HEK293 (cell line): ENCODE measurements around the gene C12orf56.

Experiments
- GLIS2 ChIP-seq: fragments of 450-650 bp; formaldehyde crosslinking; IDR thresholded peaks from 2 replicates; pipeline ENCODE4 v1.5.1; 2016; ENCODE audit warnings: missing biosample characterization, missing genetic modification characterization
- INSM2 ChIP-seq: fragments of 450-650 bp; formaldehyde crosslinking; IDR thresholded peaks from 2 replicates; pipeline ENCODE4 v1.5.1; 2016; ENCODE audit warnings: missing biosample characterization, missing genetic modification characterization
- KLF1 ChIP-seq: fragments of 450-650 bp; formaldehyde crosslinking; IDR thresholded peaks from 2 replicates; pipeline ENCODE4 v1.5.1; 2016; ENCODE audit warnings: missing biosample characterization, missing genetic modification characterization
- KLF17 ChIP-seq: fragments of 450-650 bp; formaldehyde crosslinking; IDR thresholded peaks from 2 replicates; pipeline ENCODE4 v1.5.1; 2016; ENCODE audit warnings: missing biosample characterization, missing genetic modification characterization
- PATZ1 ChIP-seq: fragments of 450-650 bp; formaldehyde crosslinking; IDR thresholded peaks from 2 replicates; pipeline ENCODE4 v1.5.1; 2016; ENCODE audit warnings: missing biosample characterization, missing genetic modification characterization
- PRDM2 ChIP-seq: fragments of 450-650 bp; formaldehyde crosslinking; IDR thresholded peaks from 2 replicates; pipeline ENCODE4 v1.5.1; 2016; ENCODE audit warnings: missing biosample characterization, missing genetic modification characterization, borderline replicate concordance
- SP3 ChIP-seq: fragments of 450-650 bp; formaldehyde crosslinking; IDR thresholded peaks from 2 replicates; pipeline ENCODE4 v1.5.1; 2016; ENCODE audit warnings: missing biosample characterization, missing genetic modification characterization
- ZBTB1 ChIP-seq: fragments of 450-650 bp; formaldehyde crosslinking; IDR thresholded peaks from 2 replicates; pipeline ENCODE4 v1.5.1; 2016; ENCODE audit warnings: missing biosample characterization, missing genetic modification characterization
- ZBTB10 ChIP-seq: fragments of 450-650 bp; formaldehyde crosslinking; IDR thresholded peaks from 2 replicates; pipeline ENCODE4 v1.5.1; 2016; ENCODE audit warnings: missing biosample characterization, missing genetic modification characterization
- ZBTB20 ChIP-seq: fragments of 450-650 bp; formaldehyde crosslinking; IDR thresholded peaks from 2 replicates; pipeline ENCODE4 v1.5.1; 2016; ENCODE audit warnings: missing biosample characterization, missing genetic modification characterization
- ZBTB48 ChIP-seq: fragments of 450-650 bp; formaldehyde crosslinking; IDR thresholded peaks from 2 replicates; pipeline ENCODE4 v1.5.1; 2016; ENCODE audit warnings: missing biosample characterization, missing genetic modification characterization
- ZFP41 ChIP-seq: fragments of 450-650 bp; formaldehyde crosslinking; IDR thresholded peaks from 2 replicates; pipeline ENCODE4 v1.5.1; 2016; ENCODE audit warnings: missing biosample characterization, missing genetic modification characterization, borderline replicate concordance
- ZFP69B ChIP-seq: fragments of 450-650 bp; formaldehyde crosslinking; IDR thresholded peaks from 2 replicates; pipeline ENCODE4 v1.5.1; 2016; ENCODE audit warnings: missing biosample characterization, missing genetic modification characterization
- ZNF157 ChIP-seq: fragments of 450-650 bp; formaldehyde crosslinking; IDR thresholded peaks from 2 replicates; pipeline ENCODE4 v1.5.1; 2016; ENCODE audit warnings: missing biosample characterization, missing genetic modification characterization
- ZNF248 ChIP-seq: fragments of 450-650 bp; formaldehyde crosslinking; IDR thresholded peaks from 2 replicates; pipeline ENCODE4 v1.5.1; 2017; ENCODE audit warnings: missing biosample characterization, missing genetic modification characterization
- ZNF362 ChIP-seq: fragments of 450-650 bp; formaldehyde crosslinking; IDR thresholded peaks from 2 replicates; pipeline ENCODE4 v1.5.1; 2016; ENCODE audit warnings: missing biosample characterization, missing genetic modification characterization
- ZNF391 ChIP-seq: fragments of 450-650 bp; formaldehyde crosslinking; IDR thresholded peaks from 2 replicates; pipeline ENCODE4 v1.5.1; 2016; ENCODE audit warnings: low read depth, missing biosample characterization, missing genetic modification characterization, borderline replicate concordance
- ZNF433 ChIP-seq: fragments of 450-650 bp; formaldehyde crosslinking; IDR thresholded peaks from 2 replicates; pipeline ENCODE4 v1.5.1; 2016; ENCODE audit warnings: missing biosample characterization, missing genetic modification characterization, low read depth
- ZNF501 ChIP-seq: fragments of 450-650 bp; formaldehyde crosslinking; IDR thresholded peaks from 2 replicates; pipeline ENCODE4 v1.5.1; 2016; ENCODE audit warnings: missing biosample characterization, missing genetic modification characterization
- ZNF548 ChIP-seq: fragments of 450-650 bp; formaldehyde crosslinking; IDR thresholded peaks from 2 replicates; pipeline ENCODE4 v1.5.1; 2016; ENCODE audit warnings: missing biosample characterization, missing genetic modification characterization
- ZNF558 ChIP-seq: fragments of 450-650 bp; formaldehyde crosslinking; IDR thresholded peaks from 2 replicates; pipeline ENCODE4 v1.5.1; 2016; ENCODE audit warnings: missing biosample characterization, missing genetic modification characterization
- ZNF610 ChIP-seq: fragments of 450-650 bp; formaldehyde crosslinking; IDR thresholded peaks from 2 replicates; pipeline ENCODE4 v1.5.1; 2016; ENCODE audit warnings: missing biosample characterization, missing genetic modification characterization, borderline replicate concordance

Gene C12orf56

GRCh38 chr12:64404470-64405256 is 14.1 kb upstream of the C12orf56 start (continued):
- peak; percentile 97 for TF ChIP-seq PATZ1 (tag by site-specific recombination)
- no peak; the same call in 1 of the 2 replicates for TF ChIP-seq ZFP69B (tag by site-specific recombination)
- TF ChIP-seq ZNF391 (tag by site-specific recombination): 0 out of 2 replicates have a peak, but pooled peaks have one; percentile 43
- no peak for TF ChIP-seq ZNF248 (tag by site-specific recombination)
- TF ChIP-seq INSM2 (tag by site-specific recombination): peak; percentile 9; the same call in 1 of the 2 replicates
- TF ChIP-seq ZNF610: peak; percentile 95
- peak; percentile 81 for TF ChIP-seq ZNF501 (tag by site-specific recombination)
- peak; percentile 86; the same call in 1 of the 2 replicates for TF ChIP-seq KLF17 (tag by site-specific recombination)
- TF ChIP-seq KLF1 (tag by site-specific recombination): 0 out of 2 replicates have a peak, but pooled peaks have one; percentile 40
- peak; percentile 97 for TF ChIP-seq GLIS2 (tag by site-specific recombination)
- TF ChIP-seq ZNF362 (tag by site-specific recombination): no peak
- no peak for TF ChIP-seq ZBTB1 (tag by site-specific recombination)
- peak; percentile 93; the same call in 1 of the 2 replicates for TF ChIP-seq ZBTB10 (tag by site-specific recombination)
- no peak for TF ChIP-seq ZFP41 (tag by site-specific recombination)
- no peak for TF ChIP-seq ZNF433
- peak; percentile 82; the same call in 1 of the 2 replicates for TF ChIP-seq ZBTB48 (tag by site-specific recombination)
- no peak for TF ChIP-seq ZNF157 (tag by site-specific recombination)
- TF ChIP-seq SP3 (tag by site-specific recombination): peak; percentile 85
- no peak for TF ChIP-seq ZNF558 (tag by site-specific recombination)
- peak; percentile 74 for TF ChIP-seq ZBTB20 (tag by site-specific recombination)
- TF ChIP-seq PRDM2: no peak
- no peak for TF ChIP-seq ZNF548 (tag by site-specific recombination)
